Measurements from ENCODE around the gene TRDMT1.

GRCh38 chr10:17154116-17154515, 47.4 kb downstream of the TRDMT1 start:
- TF ChIP-seq GATA2 (IDR thresholded peaks at IDR 0.05; ENCODE audit: low read depth, low read length): no peak
- TF ChIP-seq GATA3 (IDR thresholded peaks at IDR 0.05; ENCODE audit: low read depth, low read length): no peak

Measured in SH-SY5Y (cell line).